ENCODE measurements around the gene COA7.
A peak's percentile ranks its signal among the peaks of the same experiment; 100 is the strongest.

The COA7 gene

DNA sequence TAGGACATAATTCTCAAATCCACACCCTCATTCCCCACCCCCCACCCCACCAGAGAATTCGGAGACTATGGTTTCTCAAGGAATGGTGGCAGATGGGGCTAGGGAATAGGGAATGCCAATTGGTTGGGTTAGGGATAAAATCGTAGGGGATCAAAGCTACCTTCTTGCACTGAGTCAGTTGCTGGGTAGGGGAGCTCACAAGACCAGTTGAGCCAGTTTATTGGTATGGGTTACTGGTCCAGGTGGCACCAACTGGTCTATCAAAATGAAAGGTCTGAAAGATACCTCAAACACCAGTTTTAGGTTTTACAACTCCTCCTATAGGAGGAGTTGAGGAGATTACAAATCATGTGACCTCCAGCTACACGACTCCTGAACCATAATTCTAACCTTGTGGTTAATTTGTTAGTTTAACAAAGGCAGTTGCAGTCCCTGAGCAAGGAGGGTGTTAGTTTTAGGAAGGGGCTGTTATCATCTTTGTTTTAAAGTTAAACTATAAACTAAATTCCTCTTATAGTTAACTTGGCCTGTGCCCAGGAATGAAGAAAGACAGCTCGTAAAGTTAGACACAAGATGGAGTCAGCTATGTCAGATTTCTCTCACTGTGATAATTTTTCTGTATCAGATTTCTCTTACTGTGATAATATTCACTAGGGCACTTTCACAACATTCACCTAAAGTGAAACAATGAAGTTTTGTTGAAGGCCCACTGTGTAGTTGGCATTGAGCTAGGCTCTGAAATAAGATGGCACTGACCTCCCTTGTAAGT lies 62.6 kb downstream of the COA7 start:
- H3K27me3 ChIP-seq (replicated peaks; ENCODE audit: insufficient read depth, low read length), result no peaks in the 10 kb centered on the region
- H3K9me2 ChIP-seq (replicated peaks; ENCODE audit: insufficient read depth, low read length), result no peaks in the 10 kb centered on the region
- TF ChIP-seq EZH2phosphoT487 (IDR thresholded peaks at IDR 0.05; ENCODE audit: low read length) (no peak), EZH2 (optimal IDR thresholded peaks at IDR 0.05; ENCODE audit: low read depth, low read length) (no peak)
- TF ChIP-seq, protein P1, sequence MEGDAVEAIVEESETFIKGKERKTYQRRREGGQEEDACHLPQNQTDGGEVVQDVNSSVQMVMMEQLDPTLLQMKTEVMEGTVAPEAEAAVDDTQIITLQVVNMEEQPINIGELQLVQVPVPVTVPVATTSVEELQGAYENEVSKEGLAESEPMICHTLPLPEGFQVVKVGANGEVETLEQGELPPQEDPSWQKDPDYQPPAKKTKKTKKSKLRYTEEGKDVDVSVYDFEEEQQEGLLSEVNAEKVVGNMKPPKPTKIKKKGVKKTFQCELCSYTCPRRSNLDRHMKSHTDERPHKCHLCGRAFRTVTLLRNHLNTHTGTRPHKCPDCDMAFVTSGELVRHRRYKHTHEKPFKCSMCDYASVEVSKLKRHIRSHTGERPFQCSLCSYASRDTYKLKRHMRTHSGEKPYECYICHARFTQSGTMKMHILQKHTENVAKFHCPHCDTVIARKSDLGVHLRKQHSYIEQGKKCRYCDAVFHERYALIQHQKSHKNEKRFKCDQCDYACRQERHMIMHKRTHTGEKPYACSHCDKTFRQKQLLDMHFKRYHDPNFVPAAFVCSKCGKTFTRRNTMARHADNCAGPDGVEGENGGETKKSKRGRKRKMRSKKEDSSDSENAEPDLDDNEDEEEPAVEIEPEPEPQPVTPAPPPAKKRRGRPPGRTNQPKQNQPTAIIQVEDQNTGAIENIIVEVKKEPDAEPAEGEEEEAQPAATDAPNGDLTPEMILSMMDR (IDR thresholded peaks at IDR 0.05; ENCODE audit: low read length), result no peak

More for the DNA sequence above, 62.6 kb downstream of the COA7 start:
- H3K9ac ChIP-seq (ENCODE audit: low read length), result no peak overlapping the region
- H3F3A ChIP-seq (ENCODE audit: insufficient read depth, low read length), result peaks cover 21% of the 10 kb centered on the region
- no peak overlapping the region for H3K4me3 ChIP-seq (ENCODE audit: low read length)
- H3K79me2 ChIP-seq (ENCODE audit: low read length), result no peaks in the 10 kb centered on the region
- no peak for DNase-seq
- no peak overlapping the region for H3K4me2 ChIP-seq (ENCODE audit: low read depth, low read length)
- H3K27ac ChIP-seq (ENCODE audit: low read length), result peak overlapping the region; percentile 14; the same call in 1 of the 2 replicates
- peak overlapping the region; percentile 14; the same call in 1 of the 2 replicates for H2AFZ ChIP-seq (ENCODE audit: low read length)
- no peaks in the 10 kb centered on the region for H3K9me3 ChIP-seq (replicated peaks; ENCODE audit: insufficient read depth, low read length)
- no peaks in the 10 kb centered on the region for H3K36me3 ChIP-seq (replicated peaks; ENCODE audit: insufficient read depth, low read length)
- H3K4me1 ChIP-seq (ENCODE audit: low read length), result peaks cover 35% of the 10 kb centered on the region
- H4K20me1 ChIP-seq (ENCODE audit: insufficient read depth, low read length), result no peaks in the 10 kb centered on the region

Measured in MM.1S (cell line).